ENCODE results near the gene DYNC2I2.

Gene DYNC2I2

GRCh38 chr9:128642675-128643245 is 13.9 kb downstream of the DYNC2I2 start:
- Mint-ChIP-seq H3K4me3 (no peak overlapping the region), H3K9me3 (no peaks in the 10 kb centered on the region), H3K4me1 (peaks cover 16% of the 10 kb centered on the region), H3K27me3 (ENCODE audit: low read depth) (no peaks in the 10 kb centered on the region), H3K36me3 (ENCODE audit: low read depth) (peaks cover 19% of the 10 kb centered on the region), H3K27ac (peak overlapping the region in 1 of 3 experiments; percentile 2)
- TF ChIP-seq CTCF (IDR thresholded peaks at IDR 0.05; ENCODE audit: unreplicated experiment in 3 of 3), result no peak

GRCh38 chr9:128640603-128641002 is 16.0 kb downstream of the DYNC2I2 start:
- Mint-ChIP-seq H3K27me3 (ENCODE audit: low read depth) (no peaks in the 10 kb centered on the region), H3K9me3 (no peaks in the 10 kb centered on the region), H3K4me1 (peaks cover 12% of the 10 kb centered on the region), H3K4me3 (no peak overlapping the region), H3K27ac (no peak overlapping the region), H3K36me3 (ENCODE audit: low read depth) (peaks cover 19% of the 10 kb centered on the region)
- no peak for TF ChIP-seq CTCF (IDR thresholded peaks at IDR 0.05; ENCODE audit: unreplicated experiment in 3 of 3)

- Mint-ChIP-seq H3K4me1 (peaks cover 5% of the 10 kb centered on the region), H3K4me3 (no peak overlapping the region), H3K9me3 (no peaks in the 10 kb centered on the region), H3K36me3 (ENCODE audit: low read depth) (peaks cover 20% of the 10 kb centered on the region), H3K27me3 (ENCODE audit: low read depth) (no peaks in the 10 kb centered on the region), H3K27ac (no peak overlapping the region)
- no peak for TF ChIP-seq CTCF (IDR thresholded peaks at IDR 0.05; ENCODE audit: unreplicated experiment in 3 of 3)
Observed at GRCh38 chr9:128638580-128638979, 18.1 kb downstream of the DYNC2I2 start.

- H3K27ac Mint-ChIP-seq, result no peak overlapping the region
- peaks cover 2% of the 10 kb centered on the region for H3K4me1 Mint-ChIP-seq
- peaks cover 28% of the 10 kb centered on the region for H3K36me3 Mint-ChIP-seq (ENCODE audit: low read depth)
- TF ChIP-seq CTCF (IDR thresholded peaks at IDR 0.05; ENCODE audit: unreplicated experiment in 3 of 3), result no peak
- H3K9me3 Mint-ChIP-seq, result no peaks in the 10 kb centered on the region
- no peaks in the 10 kb centered on the region for H3K27me3 Mint-ChIP-seq (ENCODE audit: low read depth)
- no peak overlapping the region for H3K4me3 Mint-ChIP-seq
Observed at GRCh38 chr9:128637656-128638055, 19.0 kb downstream of the DYNC2I2 start.

GRCh38 chr9:128636556-128637530 is 19.8 kb downstream of the DYNC2I2 start:
- Mint-ChIP-seq H3K27ac (peak overlapping the region in 1 of 3 experiments; percentile 40), H3K4me1 (no peaks in the 10 kb centered on the region), H3K27me3 (ENCODE audit: low read depth) (no peaks in the 10 kb centered on the region), H3K4me3 (no peak overlapping the region), H3K36me3 (ENCODE audit: low read depth) (peaks cover 36% of the 10 kb centered on the region), H3K9me3 (no peaks in the 10 kb centered on the region)
- no peak for TF ChIP-seq CTCF (IDR thresholded peaks at IDR 0.05; ENCODE audit: unreplicated experiment in 3 of 3)

Data from nephron (organoid).